Measurements from ENCODE around the gene UBR3.

DNA sequence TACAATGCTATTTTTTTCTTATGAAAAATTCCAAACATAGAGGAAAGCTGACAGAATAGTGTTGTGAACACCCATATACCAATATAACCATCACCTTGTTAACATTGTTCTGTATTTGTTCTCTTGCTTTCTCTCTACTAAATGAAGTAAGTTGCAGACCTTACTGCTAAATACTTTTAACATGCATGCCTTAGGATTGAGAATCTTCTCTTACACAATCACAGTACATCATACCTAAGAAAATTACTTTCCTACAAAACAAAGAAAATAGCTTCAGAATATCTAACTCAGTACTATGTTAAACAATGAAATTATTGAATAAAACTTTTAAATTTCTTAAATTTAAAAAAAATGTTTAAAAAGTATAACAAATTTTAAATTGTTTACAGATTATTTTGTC, 136.5 kb downstream of the UBR3 start:
- TF ChIP-seq CTCF (conservative IDR thresholded peaks at IDR 0.05; ENCODE audit: low read length) (no peak), EZH2phosphoT487 (IDR thresholded peaks at IDR 0.05; ENCODE audit: borderline replicate concordance) (no peak)

Measured in Loucy (cell line).